Loucy (cell line): ENCODE measurements around the gene ANO9.

Experiments
- H2AFZ ChIP-seq: fragments of 200-600 bp; sonication (generic); 2 replicates; pipeline ENCODE4 v1.6.0; 2016; ENCODE audit warnings: antibody characterized with exemption, mild to moderate bottlenecking, low read length, moderate library complexity
- H3F3A ChIP-seq: fragments of 200-600 bp; 2 replicates; pipeline ENCODE4 v1.6.0; 2016; ENCODE audit warnings: antibody characterized with exemption, low read depth, mild to moderate bottlenecking
- H3K27me3 ChIP-seq: fragments of 200-600 bp; sonication (generic); 2 replicates; pipeline ENCODE4 v1.6.1; 2014; ENCODE audit warnings: low read length, mild to moderate bottlenecking; ENCODE audit not compliant: insufficient read depth, poor library complexity, severe bottlenecking
- H3K36me3 ChIP-seq: fragments of 200-600 bp; sonication (generic); 2 replicates; pipeline ENCODE4 v1.6.1; 2016; ENCODE audit warnings: low read length; ENCODE audit not compliant: insufficient read depth
- H3K4me1 ChIP-seq: fragments of 200-600 bp; sonication (generic); 2 replicates; pipeline ENCODE4 v1.5.1; 2014; ENCODE audit warnings: low read length, mild to moderate bottlenecking; ENCODE audit not compliant: insufficient read depth, poor library complexity, severe bottlenecking
- H3K4me2 ChIP-seq: fragments of 200-600 bp; sonication (generic); 2 replicates; pipeline ENCODE4 v1.6.0; 2014; ENCODE audit warnings: antibody characterized with exemption, low read length, low read depth, mild to moderate bottlenecking; ENCODE audit not compliant: poor library complexity, severe bottlenecking
- H3K4me3 ChIP-seq: fragments of 200-600 bp; sonication (generic); 2 replicates; pipeline ENCODE4 v1.5.1; 2014; ENCODE audit warnings: low read length, mild to moderate bottlenecking, mixed read lengths; ENCODE audit not compliant: poor library complexity, severe bottlenecking
- H3K79me2 ChIP-seq: fragments of 200-600 bp; sonication (generic); 2 replicates; pipeline ENCODE4 v1.6.1; 2014; ENCODE audit warnings: low read length; ENCODE audit not compliant: insufficient read depth
- H3K9ac ChIP-seq: fragments of 200-600 bp; sonication (generic); 2 replicates; pipeline ENCODE4 v1.6.0; 2014; ENCODE audit warnings: mild to moderate bottlenecking, low read depth, low read length, moderate library complexity; ENCODE audit not compliant: poor library complexity, severe bottlenecking
- H3K9me2 ChIP-seq: fragments of 200-600 bp; sonication (generic); replicated peaks from 2 replicates; pipeline ENCODE4 v1.6.1; 2016; ENCODE audit warnings: low read depth, low read length, mixed read lengths
- H3K9me3 ChIP-seq: fragments of 200-600 bp; sonication (generic); 2 replicates; pipeline ENCODE4 v1.6.1; 2014; ENCODE audit warnings: mild to moderate bottlenecking, antibody characterized with exemption, low read length, low read depth; ENCODE audit not compliant: insufficient read depth
- H4K20me1 ChIP-seq: fragments of 200-600 bp; sonication (generic); 2 replicates; pipeline ENCODE4 v1.6.0; 2014; ENCODE audit warnings: antibody characterized with exemption, low read length, mild to moderate bottlenecking; ENCODE audit not compliant: insufficient read depth, poor library complexity, severe bottlenecking
- EZH2phosphoT487 ChIP-seq: fragments of 200-600 bp; IDR thresholded peaks from 2 replicates; pipeline ENCODE4 v1.6.1; 2018; ENCODE audit warnings: antibody characterized with exemption, mild to moderate bottlenecking, moderate library complexity, borderline replicate concordance
- TF ChIP-seq, protein P1 (sequence below): fragments of 200-600 bp; sonication (generic); conservative IDR thresholded peaks from 2 replicates; pipeline ENCODE4 v1.5.1; 2014; ENCODE audit warnings: mild to moderate bottlenecking, antibody characterized with exemption, low read length

Gene ANO9

DNA sequence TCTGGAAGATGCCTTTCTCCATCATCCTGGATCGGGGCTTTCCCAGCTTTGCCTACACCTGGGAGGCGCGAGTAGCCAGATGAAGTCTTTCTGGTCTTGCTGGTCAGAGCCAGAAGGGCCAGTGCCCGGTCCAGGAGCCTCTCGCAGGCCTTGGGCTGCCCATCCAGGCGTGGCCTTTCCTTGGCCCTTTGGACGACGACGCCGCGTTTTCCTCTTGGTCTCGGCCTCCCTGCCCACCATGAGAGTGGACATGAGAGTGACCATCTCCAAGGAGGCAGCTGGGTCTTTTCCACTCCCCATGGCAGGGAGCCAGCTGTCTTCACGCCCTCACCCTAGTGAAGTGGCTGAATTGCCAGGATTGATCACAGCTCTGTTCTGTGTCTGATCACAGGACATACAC is 11.8 kb upstream of the ANO9 start:
- 0 out of 2 replicates have a peak, but pooled peaks cover 4% of the 10 kb centered on the region for H3F3A ChIP-seq
- H2AFZ ChIP-seq: no peak overlapping the region
- H4K20me1 ChIP-seq: peaks cover 15% of the 10 kb centered on the region
- H3K9me2 ChIP-seq: no peaks in the 10 kb centered on the region
- no peaks in the 10 kb centered on the region; the same call in 1 of the 2 replicates for H3K36me3 ChIP-seq
- peaks cover 39% of the 10 kb centered on the region for H3K4me1 ChIP-seq
- TF ChIP-seq, protein P1, sequence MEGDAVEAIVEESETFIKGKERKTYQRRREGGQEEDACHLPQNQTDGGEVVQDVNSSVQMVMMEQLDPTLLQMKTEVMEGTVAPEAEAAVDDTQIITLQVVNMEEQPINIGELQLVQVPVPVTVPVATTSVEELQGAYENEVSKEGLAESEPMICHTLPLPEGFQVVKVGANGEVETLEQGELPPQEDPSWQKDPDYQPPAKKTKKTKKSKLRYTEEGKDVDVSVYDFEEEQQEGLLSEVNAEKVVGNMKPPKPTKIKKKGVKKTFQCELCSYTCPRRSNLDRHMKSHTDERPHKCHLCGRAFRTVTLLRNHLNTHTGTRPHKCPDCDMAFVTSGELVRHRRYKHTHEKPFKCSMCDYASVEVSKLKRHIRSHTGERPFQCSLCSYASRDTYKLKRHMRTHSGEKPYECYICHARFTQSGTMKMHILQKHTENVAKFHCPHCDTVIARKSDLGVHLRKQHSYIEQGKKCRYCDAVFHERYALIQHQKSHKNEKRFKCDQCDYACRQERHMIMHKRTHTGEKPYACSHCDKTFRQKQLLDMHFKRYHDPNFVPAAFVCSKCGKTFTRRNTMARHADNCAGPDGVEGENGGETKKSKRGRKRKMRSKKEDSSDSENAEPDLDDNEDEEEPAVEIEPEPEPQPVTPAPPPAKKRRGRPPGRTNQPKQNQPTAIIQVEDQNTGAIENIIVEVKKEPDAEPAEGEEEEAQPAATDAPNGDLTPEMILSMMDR: no peak
- no peak for TF ChIP-seq EZH2phosphoT487
- no peaks in the 10 kb centered on the region for H3K27me3 ChIP-seq
- peaks cover 51% of the 10 kb centered on the region; the same call in 1 of the 2 replicates for H3K79me2 ChIP-seq
- H3K9ac ChIP-seq: no peak overlapping the region
- no peaks in the 10 kb centered on the region for H3K9me3 ChIP-seq
- no peak overlapping the region for H3K4me3 ChIP-seq
- H3K4me2 ChIP-seq: no peak overlapping the region

DNA sequence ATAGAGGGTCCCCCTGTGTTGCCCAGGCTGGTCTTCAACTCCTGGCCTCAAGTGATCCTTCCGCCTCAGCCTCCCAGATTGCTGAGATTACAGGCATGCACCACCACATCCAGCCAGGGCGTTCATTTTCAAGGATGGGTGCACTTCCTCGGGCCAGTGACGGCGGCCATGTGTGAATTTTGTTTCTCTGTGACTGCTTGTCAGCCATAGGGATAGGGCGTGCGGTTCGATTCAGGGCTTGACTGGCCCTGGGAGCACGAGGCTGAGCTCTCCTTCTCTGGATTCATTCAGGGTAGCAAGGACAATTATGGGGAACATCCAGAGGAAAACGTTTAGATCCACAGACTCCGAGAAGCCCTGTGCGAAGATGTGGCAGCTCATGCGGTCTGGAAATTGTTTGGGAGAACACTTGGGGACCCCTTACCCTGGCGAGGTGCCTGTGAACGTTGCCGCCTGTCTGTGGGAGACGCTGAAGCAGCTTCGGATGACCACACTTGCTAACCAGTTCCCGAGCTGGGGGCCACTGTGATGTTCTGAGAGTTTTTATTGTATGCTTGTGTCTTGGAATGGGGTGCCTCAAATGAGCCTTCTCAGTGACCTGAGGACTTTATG is 11.2 kb upstream of the ANO9 start:
- Histone ChIP-seq H2AFZ (no peak overlapping the region), H3K27me3 (no peaks in the 10 kb centered on the region), H4K20me1 (peaks cover 15% of the 10 kb centered on the region), H3F3A (0 out of 2 replicates have a peak, but pooled peaks cover 6% of the 10 kb centered on the region), H3K9me3 (no peaks in the 10 kb centered on the region), H3K4me2 (no peak overlapping the region), H3K4me3 (no peak overlapping the region), H3K9ac (no peak overlapping the region), H3K36me3 (no peaks in the 10 kb centered on the region; the same call in 1 of the 2 replicates), H3K4me1 (peaks cover 41% of the 10 kb centered on the region), H3K9me2 (no peaks in the 10 kb centered on the region), H3K79me2 (peaks cover 51% of the 10 kb centered on the region; the same call in 1 of the 2 replicates)
- TF ChIP-seq EZH2phosphoT487: no peak
- TF ChIP-seq, protein P1: no peak

DNA sequence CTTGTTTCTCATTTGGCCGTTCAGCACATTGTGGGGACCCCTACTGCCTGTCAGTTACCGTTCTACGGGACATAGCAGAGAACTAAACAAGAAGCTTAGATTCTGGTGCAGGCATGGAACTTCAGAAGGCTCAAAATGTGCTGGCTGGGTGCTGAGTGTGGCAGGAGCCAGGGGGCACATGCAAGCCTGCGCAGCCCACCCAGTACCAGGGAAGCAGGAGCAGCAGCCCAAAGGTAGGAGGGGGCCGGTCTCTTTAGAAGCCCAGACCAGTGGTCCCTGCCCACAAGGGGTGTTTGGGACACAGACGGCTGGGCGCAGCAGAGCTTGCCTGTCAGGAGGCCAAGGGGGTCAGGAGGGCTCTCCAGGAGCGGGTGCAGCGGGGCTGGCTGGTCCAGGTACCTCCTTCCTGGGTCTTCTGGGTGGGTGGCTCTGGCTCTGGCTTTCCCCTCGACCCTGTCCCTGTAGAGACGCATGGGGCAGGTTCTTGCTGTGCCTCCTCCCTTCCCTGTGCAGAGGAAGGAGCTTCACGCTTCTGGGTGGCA is 10.5 kb upstream of the ANO9 start:
- peaks cover 38% of the 10 kb centered on the region for H3K4me1 ChIP-seq
- H3K9ac ChIP-seq: peak overlapping the region; percentile 74
- H3K4me3 ChIP-seq: peak overlapping the region; percentile 81
- 0 out of 2 replicates have a peak, but pooled peaks cover 6% of the 10 kb centered on the region for H3F3A ChIP-seq
- no peaks in the 10 kb centered on the region for H3K9me3 ChIP-seq
- H3K79me2 ChIP-seq: peaks cover 51% of the 10 kb centered on the region; the same call in 1 of the 2 replicates
- no peak overlapping the region for H2AFZ ChIP-seq
- no peaks in the 10 kb centered on the region for H3K27me3 ChIP-seq
- no peak for TF ChIP-seq EZH2phosphoT487
- TF ChIP-seq, protein P1: no peak
- peaks cover 15% of the 10 kb centered on the region for H4K20me1 ChIP-seq
- H3K9me2 ChIP-seq: no peaks in the 10 kb centered on the region
- peak overlapping the region; percentile 78 for H3K4me2 ChIP-seq
- no peaks in the 10 kb centered on the region; the same call in 1 of the 2 replicates for H3K36me3 ChIP-seq
